ENCODE measurements around the gene SLC39A11.
"Not testable (repeated sequence)": the region's sequence is repeated elsewhere in the genome, so short reads cannot be mapped to it uniquely, and the experiment has no call there.

Gene SLC39A11

GRCh38 chr17:73071066-73071999 is 21.2 kb downstream of the SLC39A11 start:
- no peak for DNase-seq (ENCODE audit: low spot score)

- DNase-seq (ENCODE audit: low spot score): no peak
Observed at GRCh38 chr17:73069841-73070240, 22.6 kb downstream of the SLC39A11 start.

- no peak for DNase-seq (ENCODE audit: low spot score)
Observed at GRCh38 chr17:73069164-73069770, 23.2 kb downstream of the SLC39A11 start.

GRCh38 chr17:73068322-73069153 is 23.9 kb downstream of the SLC39A11 start:
- peak; percentile 88 for DNase-seq (ENCODE audit: low spot score)

GRCh38 chr17:73067699-73068098 is 24.8 kb downstream of the SLC39A11 start:
- not testable (repeated sequence) for DNase-seq (ENCODE audit: low spot score)

- DNase-seq (ENCODE audit: low spot score): no peak
Observed at GRCh38 chr17:73067075-73067474, 25.4 kb downstream of the SLC39A11 start.

GRCh38 chr17:73066148-73066884 is 26.2 kb downstream of the SLC39A11 start:
- no peak for DNase-seq (ENCODE audit: low spot score)

- no peak for DNase-seq (ENCODE audit: low spot score)
Observed at GRCh38 chr17:73065376-73065775, 27.1 kb downstream of the SLC39A11 start.

GRCh38 chr17:73064084-73064938 is 28.2 kb downstream of the SLC39A11 start:
- DNase-seq (ENCODE audit: low spot score): no peak

- no peak for DNase-seq (ENCODE audit: low spot score)
Observed at GRCh38 chr17:73062726-73063125, 29.8 kb downstream of the SLC39A11 start.

GRCh38 chr17:73061161-73061560 is 31.3 kb downstream of the SLC39A11 start:
- DNase-seq (ENCODE audit: low spot score): no peak

GRCh38 chr17:73060721-73061120 is 31.8 kb downstream of the SLC39A11 start:
- no peak for DNase-seq (ENCODE audit: low spot score)

GRCh38 chr17:73059713-73060112 is 32.8 kb downstream of the SLC39A11 start:
- DNase-seq (ENCODE audit: low spot score): peak; percentile 49

GRCh38 chr17:73058022-73058421 is 34.5 kb downstream of the SLC39A11 start:
- no peak for DNase-seq (ENCODE audit: low spot score)

GRCh38 chr17:73057196-73057595 is 35.3 kb downstream of the SLC39A11 start:
- DNase-seq (ENCODE audit: low spot score): no peak

- peak; percentile 42 for DNase-seq (ENCODE audit: low spot score)
Observed at GRCh38 chr17:73052923-73053322, 39.6 kb downstream of the SLC39A11 start.

- DNase-seq (ENCODE audit: low spot score): no peak
Observed at GRCh38 chr17:73050797-73051196, 41.7 kb downstream of the SLC39A11 start.

GRCh38 chr17:73048170-73048569 is 44.3 kb downstream of the SLC39A11 start:
- DNase-seq (ENCODE audit: low spot score): no peak

- DNase-seq (ENCODE audit: low spot score): no peak
Observed at GRCh38 chr17:73045724-73046123, 46.8 kb downstream of the SLC39A11 start.

GRCh38 chr17:73043686-73044581 is 48.6 kb downstream of the SLC39A11 start:
- DNase-seq (ENCODE audit: low spot score): peak; percentile 26
